GM10847 (cell line): ENCODE data around the gene C6orf89.

Experiments
- POLR2A ChIP-seq: IDR thresholded peaks from 2 replicates; pipeline ENCODE4 v1.6.1; 2011; ENCODE audit not compliant: insufficient read length; ENCODE audit errors: extremely low read depth

Gene C6orf89

GRCh38 chr6:36961441-36962435 lies 76.0 kb downstream of the C6orf89 start:
- no peak for TF ChIP-seq POLR2A

- TF ChIP-seq POLR2A, result no peak
Observed at GRCh38 chr6:36962874-36963273, 77.1 kb downstream of the C6orf89 start.

- TF ChIP-seq POLR2A, result no peak
Observed at GRCh38 chr6:36963451-36964290, 77.9 kb downstream of the C6orf89 start.

- TF ChIP-seq POLR2A, result no peak
Observed at GRCh38 chr6:36964349-36964748, 78.6 kb downstream of the C6orf89 start.

- no peak for TF ChIP-seq POLR2A
Observed at GRCh38 chr6:36964908-36965307, 79.2 kb downstream of the C6orf89 start.

- no peak for TF ChIP-seq POLR2A
Observed at GRCh38 chr6:36967301-36967700, 81.5 kb downstream of the C6orf89 start.

GRCh38 chr6:36967757-36968156 lies 82.0 kb downstream of the C6orf89 start:
- no peak for TF ChIP-seq POLR2A

GRCh38 chr6:36968266-36968977 lies 82.7 kb downstream of the C6orf89 start:
- TF ChIP-seq POLR2A, result no peak

- TF ChIP-seq POLR2A, result no peak
Observed at GRCh38 chr6:36969240-36969691, 83.5 kb downstream of the C6orf89 start.

- no peak for TF ChIP-seq POLR2A
Observed at GRCh38 chr6:36969988-36970891, 84.5 kb downstream of the C6orf89 start.

GRCh38 chr6:36970892-36971842 lies 85.4 kb downstream of the C6orf89 start:
- no peak for TF ChIP-seq POLR2A

- no peak for TF ChIP-seq POLR2A
Observed at GRCh38 chr6:36971921-36972673, 86.3 kb downstream of the C6orf89 start.
